Activated naive CD8-positive, alpha-beta T cell treated with anti-CD3 and anti-CD28 coated beads, Interleukin-2, amount 50 U/mL, for 16 hours (primary cell): Measurements from ENCODE around the gene TOM1L1.
"Not testable (repeated sequence)": the region's sequence is repeated elsewhere in the genome, so short reads cannot be mapped to it uniquely, and the experiment has no call there.

ENCODE experiments used
- DNase-seq: peaks from one replicate; pipeline ENCODE4 v3.0.0-alpha.2; 2020; ENCODE audit warnings: low read depth, low spot score

TOM1L1 gene

GRCh38 chr17:54900457-54901229 is at the start of gene TOM1L1:
Gene TOM1L1, plus strand, starts transcription at chr17:54900852. Its CDS starts 14 bp downstream, at chr17:54900866.
- DNase-seq = no peak

- no peak for DNase-seq
These were observed 41.5 kb upstream of the TOM1L1 start for GRCh38 chr17:54859187-54859586.

- DNase-seq = no peak
These were observed 39.8 kb upstream of the TOM1L1 start for GRCh38 chr17:54860617-54861470.

GRCh38 chr17:54861471-54861983 is 39.1 kb upstream of the TOM1L1 start:
- DNase-seq = no peak

GRCh38 chr17:54863176-54863575 is 37.5 kb upstream of the TOM1L1 start:
- no peak for DNase-seq

GRCh38 chr17:54864070-54864469 is 36.6 kb upstream of the TOM1L1 start:
- no peak for DNase-seq

- DNase-seq = no peak
These were observed 35.9 kb upstream of the TOM1L1 start for GRCh38 chr17:54864636-54865356.

GRCh38 chr17:54867634-54868033 is 33.0 kb upstream of the TOM1L1 start:
- no peak for DNase-seq

- DNase-seq = no peak
These were observed 29.9 kb upstream of the TOM1L1 start for GRCh38 chr17:54870671-54871175.

GRCh38 chr17:54875906-54876305 is 24.7 kb upstream of the TOM1L1 start:
- DNase-seq = not testable (repeated sequence)

GRCh38 chr17:54876656-54877195 is 23.9 kb upstream of the TOM1L1 start:
- no peak for DNase-seq

- no peak for DNase-seq
These were observed 19.2 kb upstream of the TOM1L1 start for GRCh38 chr17:54881255-54881972.

GRCh38 chr17:54882371-54882770 is 18.3 kb upstream of the TOM1L1 start:
- no peak for DNase-seq

- no peak for DNase-seq
These were observed 17.7 kb upstream of the TOM1L1 start for GRCh38 chr17:54882950-54883349.

GRCh38 chr17:54883939-54884338 is 16.7 kb upstream of the TOM1L1 start:
- DNase-seq = no peak

GRCh38 chr17:54887787-54888186 is 12.9 kb upstream of the TOM1L1 start:
- DNase-seq = no peak

GRCh38 chr17:54888254-54888653 is 12.4 kb upstream of the TOM1L1 start:
- DNase-seq = no peak

- DNase-seq = no peak
These were observed 11.7 kb upstream of the TOM1L1 start for GRCh38 chr17:54888981-54889380.

- no peak for DNase-seq
These were observed 9.4 kb upstream of the TOM1L1 start for GRCh38 chr17:54891176-54891821.

GRCh38 chr17:54892360-54892759 is 8.3 kb upstream of the TOM1L1 start:
- DNase-seq = no peak
